Measurements from ENCODE around the gene ANKRD24. TPM values are rescaled to one million over a fixed set of nuclear protein-coding genes. Genes with fewer than 3 reads are reported as not detected.
A peak's percentile ranks its signal among the peaks of the same experiment; 100 is the strongest.

The ANKRD24 gene
- total RNA-seq, 1 experiment from 2014 or later = 0.33 TPM

DNA sequence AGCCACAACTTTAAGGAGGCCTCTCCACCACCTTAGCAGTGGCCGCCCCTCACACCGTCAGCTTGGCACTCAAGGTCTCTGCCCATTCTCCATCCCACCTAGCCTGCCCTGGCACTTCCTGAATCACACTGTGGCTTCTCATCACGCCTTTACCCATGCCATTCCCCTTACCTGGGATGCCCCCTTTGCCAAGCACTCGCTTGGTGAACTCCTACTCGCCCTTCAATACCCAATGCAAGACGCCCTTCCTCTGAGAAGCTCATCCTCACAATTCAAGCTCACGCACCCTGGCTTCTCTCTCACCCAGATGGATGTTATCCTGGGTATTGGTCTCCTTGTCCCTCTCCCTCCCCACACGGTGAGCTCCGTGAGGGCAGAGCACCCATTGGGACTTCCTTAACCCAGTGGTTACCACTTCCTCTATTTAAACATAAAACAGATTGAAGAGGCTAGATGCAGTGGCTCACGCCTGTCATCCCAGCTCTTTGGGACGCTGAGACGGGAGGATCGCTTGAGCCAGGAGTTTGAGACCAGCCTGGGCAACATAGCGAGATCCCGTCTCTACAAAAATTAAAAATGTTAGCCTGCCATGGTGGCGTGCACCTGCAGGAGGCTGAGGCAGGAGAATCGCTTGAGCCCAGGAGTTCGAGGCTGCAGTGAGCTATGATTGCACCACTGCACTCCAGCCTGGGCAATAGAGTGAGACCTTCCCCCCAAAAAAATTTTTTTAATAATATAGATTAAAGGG, 83.9 kb downstream of the ANKRD24 start:
- no peaks in the 10 kb centered on the region for H3K27me3 ChIP-seq (ENCODE audit: low read length)
- no TSS peak for BruUV-seq (replicated peaks)
- no peaks in the 10 kb centered on the region for H3K9me2 ChIP-seq (replicated peaks; ENCODE audit: low read length)
- H3K27ac ChIP-seq (ENCODE audit: low read length) = no peak overlapping the region
- no peaks in the 10 kb centered on the region for H3K9me3 ChIP-seq (ENCODE audit: low read length)
- H3K36me3 ChIP-seq (ENCODE audit: low read depth, low read length) = peaks cover 5% of the 10 kb centered on the region; the same call in 1 of the 2 replicates
- H3K79me2 ChIP-seq (ENCODE audit: low read length) = no peaks in the 10 kb centered on the region
- no peak overlapping the region for H3K4me2 ChIP-seq (ENCODE audit: low read length)
- H3F3A ChIP-seq (ENCODE audit: low read length, unreplicated experiment) = no peaks in the 10 kb centered on the region
- ChIA-PET CTCF (interaction anchor here (0.5 to 2.0 kb wide), 6 partner anchors 76 to 379 kb away, joined by 3 to 23 read pairs (median 5); partner anchors contain the start of genes CHAF1A and MPND), POLR2A (ENCODE audit: unreplicated experiment) (no interaction called here)
- DNase-seq = no peak
- no peaks in the 10 kb centered on the region for H4K20me1 ChIP-seq (ENCODE audit: low read length)
- no peak overlapping the region for H2AFZ ChIP-seq (ENCODE audit: low read length)
- no peak overlapping the region for H3K4me3 ChIP-seq (ENCODE audit: low read length)
- no peaks in the 10 kb centered on the region for H3K4me1 ChIP-seq (ENCODE audit: insufficient read depth, low read length)
- intact Hi-C loops (cut with micrococcal nuclease) = loop anchor here (5.0 kb wide), 1 partner anchor 86 kb away; no protein-coding TSS in a partner anchor
- H3K9ac ChIP-seq (ENCODE audit: low read length) = no peak overlapping the region
- ATAC-seq = no peak
- TF ChIP-seq, protein P1, sequence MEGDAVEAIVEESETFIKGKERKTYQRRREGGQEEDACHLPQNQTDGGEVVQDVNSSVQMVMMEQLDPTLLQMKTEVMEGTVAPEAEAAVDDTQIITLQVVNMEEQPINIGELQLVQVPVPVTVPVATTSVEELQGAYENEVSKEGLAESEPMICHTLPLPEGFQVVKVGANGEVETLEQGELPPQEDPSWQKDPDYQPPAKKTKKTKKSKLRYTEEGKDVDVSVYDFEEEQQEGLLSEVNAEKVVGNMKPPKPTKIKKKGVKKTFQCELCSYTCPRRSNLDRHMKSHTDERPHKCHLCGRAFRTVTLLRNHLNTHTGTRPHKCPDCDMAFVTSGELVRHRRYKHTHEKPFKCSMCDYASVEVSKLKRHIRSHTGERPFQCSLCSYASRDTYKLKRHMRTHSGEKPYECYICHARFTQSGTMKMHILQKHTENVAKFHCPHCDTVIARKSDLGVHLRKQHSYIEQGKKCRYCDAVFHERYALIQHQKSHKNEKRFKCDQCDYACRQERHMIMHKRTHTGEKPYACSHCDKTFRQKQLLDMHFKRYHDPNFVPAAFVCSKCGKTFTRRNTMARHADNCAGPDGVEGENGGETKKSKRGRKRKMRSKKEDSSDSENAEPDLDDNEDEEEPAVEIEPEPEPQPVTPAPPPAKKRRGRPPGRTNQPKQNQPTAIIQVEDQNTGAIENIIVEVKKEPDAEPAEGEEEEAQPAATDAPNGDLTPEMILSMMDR (conservative IDR thresholded peaks at IDR 0.05; ENCODE audit: low read depth, low read length) = no peak
- no peak for TF ChIP-seq EZH2 (IDR thresholded peaks at IDR 0.05; ENCODE audit: low read length, unreplicated experiment)
- TF ChIP-seq EZH2phosphoT487 (IDR thresholded peaks at IDR 0.05; ENCODE audit: borderline replicate concordance, low read length) = no peak

DNA sequence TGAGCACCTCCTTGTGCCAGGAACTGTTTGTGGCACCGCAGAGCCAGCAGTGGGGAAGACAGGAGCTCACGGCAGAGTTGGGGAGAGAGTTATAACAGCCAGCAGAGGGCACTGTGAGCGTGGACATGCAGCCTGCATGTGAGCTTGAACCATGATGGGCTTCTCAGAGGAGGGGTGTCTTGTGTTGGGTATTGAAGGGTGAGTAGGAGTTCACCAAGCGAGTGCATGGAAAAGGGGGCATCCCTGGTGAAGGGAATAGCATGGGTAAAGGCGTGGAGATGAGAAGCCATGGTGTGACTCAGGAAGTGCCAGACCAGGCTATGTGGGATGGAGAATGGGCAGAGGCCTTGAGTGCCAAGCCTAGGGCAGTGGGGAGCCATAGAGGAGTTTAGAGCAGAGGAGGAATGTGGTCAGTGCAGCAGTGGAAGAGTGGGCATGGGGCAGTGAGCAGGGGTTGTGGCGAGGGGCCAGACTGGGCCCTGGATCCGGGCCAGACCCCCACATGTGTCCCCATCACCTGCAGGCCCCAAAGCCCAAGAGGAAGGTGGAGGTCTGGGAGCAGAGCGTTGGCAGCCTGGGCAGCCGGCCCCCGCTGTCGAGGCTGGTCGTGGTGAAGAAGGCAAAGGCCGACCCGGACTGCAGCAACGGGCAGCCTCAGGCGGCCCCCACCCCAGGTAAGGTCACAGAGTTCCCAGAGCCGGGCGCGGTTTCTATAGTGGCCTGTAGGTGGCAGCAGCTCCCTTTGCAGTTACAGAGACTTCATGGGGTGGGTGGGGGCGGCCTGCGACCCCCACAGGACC, 84.8 kb downstream of the ANKRD24 start:
- no peaks in the 10 kb centered on the region for H3K79me2 ChIP-seq (ENCODE audit: low read length)
- peaks cover 5% of the 10 kb centered on the region; the same call in 1 of the 2 replicates for H3K36me3 ChIP-seq (ENCODE audit: low read depth, low read length)
- H3K9me2 ChIP-seq (replicated peaks; ENCODE audit: low read length) = no peaks in the 10 kb centered on the region
- no peak overlapping the region for H3K4me3 ChIP-seq (ENCODE audit: low read length)
- H4K20me1 ChIP-seq (ENCODE audit: low read length) = no peaks in the 10 kb centered on the region
- H3F3A ChIP-seq (ENCODE audit: low read length, unreplicated experiment) = no peaks in the 10 kb centered on the region
- no peak overlapping the region for H2AFZ ChIP-seq (ENCODE audit: low read length)
- no TSS peak for BruUV-seq (replicated peaks)
- POLR2A ChIA-PET (ENCODE audit: unreplicated experiment) = interaction anchor here (0.6 kb wide), 1 partner anchor 108 kb away, joined by 3 read pairs; no protein-coding TSS in a partner anchor
- DNase-seq (peak; percentile 64), ATAC-seq (peak; percentile 74)
- intact Hi-C loops (cut with micrococcal nuclease) = loop anchor here (5.0 kb wide), 1 partner anchor 85 kb away; no protein-coding TSS in a partner anchor
- TF ChIP-seq EZH2phosphoT487 (IDR thresholded peaks at IDR 0.05; ENCODE audit: borderline replicate concordance, low read length) = no peak
- TF ChIP-seq, protein P1 (conservative IDR thresholded peaks at IDR 0.05; ENCODE audit: low read depth, low read length) = peak; percentile 65
- no peak for TF ChIP-seq EZH2 (IDR thresholded peaks at IDR 0.05; ENCODE audit: low read length, unreplicated experiment)
- H3K27me3 ChIP-seq (ENCODE audit: low read length) = no peaks in the 10 kb centered on the region
- no peaks in the 10 kb centered on the region for H3K4me1 ChIP-seq (ENCODE audit: insufficient read depth, low read length)
- no peak overlapping the region for H3K27ac ChIP-seq (ENCODE audit: low read length)
- no peak overlapping the region for H3K9ac ChIP-seq (ENCODE audit: low read length)
- H3K9me3 ChIP-seq (ENCODE audit: low read length) = no peaks in the 10 kb centered on the region
- CTCF ChIA-PET = interaction anchor here (0.5 to 2.0 kb wide), 6 partner anchors 76 to 378 kb away, joined by 3 to 23 read pairs (median 5); partner anchors contain the start of genes CHAF1A and MPND
- H3K4me2 ChIP-seq (ENCODE audit: low read length) = no peak overlapping the region
